ENCODE results near the gene S100A10.

Gene S100A10

DNA sequence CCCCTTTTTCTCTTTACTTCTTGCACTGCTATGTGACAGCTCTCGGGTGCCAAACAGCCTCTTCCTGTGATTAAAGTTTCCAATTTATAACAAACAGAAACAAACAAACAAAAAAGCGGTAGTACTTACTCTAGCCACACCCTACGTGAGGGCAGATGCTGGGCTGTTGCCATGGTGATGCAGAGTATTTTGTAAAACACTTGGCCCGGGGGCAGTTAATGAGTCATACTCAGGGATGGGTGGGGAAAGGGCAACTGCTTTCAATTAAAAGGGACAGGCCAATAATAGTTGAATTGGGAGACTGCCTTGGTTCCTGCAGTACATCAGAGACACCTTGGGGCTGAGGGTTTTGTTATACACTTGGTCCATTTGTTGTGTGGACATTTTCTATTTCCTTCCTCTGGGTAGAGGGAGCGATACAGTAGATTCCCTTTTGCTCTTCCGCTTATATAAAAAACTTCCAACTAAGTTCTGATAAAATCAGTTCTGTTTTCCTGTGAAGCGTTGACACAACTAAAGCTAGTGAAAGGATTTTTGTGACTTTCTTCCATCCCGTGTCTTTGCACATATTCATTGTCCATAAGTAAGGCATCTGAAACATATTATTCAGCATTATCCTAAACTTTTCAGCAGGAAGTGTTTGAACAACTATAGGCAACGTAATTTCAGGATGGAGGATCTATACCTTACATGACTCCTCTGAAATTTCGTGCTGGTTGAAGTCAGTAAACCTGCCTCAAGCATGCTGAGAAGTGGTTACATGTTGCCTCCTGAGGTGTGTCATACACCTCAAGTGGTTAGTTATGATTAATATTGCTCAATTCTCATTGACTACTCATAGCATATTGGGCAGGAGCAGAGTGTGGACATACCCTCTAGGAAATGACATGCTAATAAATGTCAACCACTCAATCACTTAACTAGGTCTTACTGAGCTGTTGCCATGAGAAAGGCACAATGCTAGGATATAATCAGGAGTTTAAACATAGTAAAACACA lies 47.6 kb downstream of the S100A10 start:
- no peaks in the 10 kb centered on the region for H3K36me3 ChIP-seq (ENCODE audit: low read depth)
- no peaks in the 10 kb centered on the region for H3K27me3 ChIP-seq (ENCODE audit: insufficient read depth, poor library complexity, severe bottlenecking)
- TF ChIP-seq, protein P1, sequence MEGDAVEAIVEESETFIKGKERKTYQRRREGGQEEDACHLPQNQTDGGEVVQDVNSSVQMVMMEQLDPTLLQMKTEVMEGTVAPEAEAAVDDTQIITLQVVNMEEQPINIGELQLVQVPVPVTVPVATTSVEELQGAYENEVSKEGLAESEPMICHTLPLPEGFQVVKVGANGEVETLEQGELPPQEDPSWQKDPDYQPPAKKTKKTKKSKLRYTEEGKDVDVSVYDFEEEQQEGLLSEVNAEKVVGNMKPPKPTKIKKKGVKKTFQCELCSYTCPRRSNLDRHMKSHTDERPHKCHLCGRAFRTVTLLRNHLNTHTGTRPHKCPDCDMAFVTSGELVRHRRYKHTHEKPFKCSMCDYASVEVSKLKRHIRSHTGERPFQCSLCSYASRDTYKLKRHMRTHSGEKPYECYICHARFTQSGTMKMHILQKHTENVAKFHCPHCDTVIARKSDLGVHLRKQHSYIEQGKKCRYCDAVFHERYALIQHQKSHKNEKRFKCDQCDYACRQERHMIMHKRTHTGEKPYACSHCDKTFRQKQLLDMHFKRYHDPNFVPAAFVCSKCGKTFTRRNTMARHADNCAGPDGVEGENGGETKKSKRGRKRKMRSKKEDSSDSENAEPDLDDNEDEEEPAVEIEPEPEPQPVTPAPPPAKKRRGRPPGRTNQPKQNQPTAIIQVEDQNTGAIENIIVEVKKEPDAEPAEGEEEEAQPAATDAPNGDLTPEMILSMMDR (IDR thresholded peaks at IDR 0.05; ENCODE audit: poor library complexity, severe bottlenecking), result no peak
- DNase-seq (ENCODE audit: low spot score), result peak; percentile 94
- no peaks in the 10 kb centered on the region for H3K9me3 ChIP-seq (ENCODE audit: severe bottlenecking)
- no peak overlapping the region for H3K4me3 ChIP-seq (ENCODE audit: severe bottlenecking)
- peak; percentile 78 for ATAC-seq (ENCODE audit: low read depth)
- H3K4me1 ChIP-seq (ENCODE audit: insufficient read depth, poor library complexity, severe bottlenecking), result peaks cover 41% of the 10 kb centered on the region
- peak overlapping the region; percentile 92 for H3K27ac ChIP-seq (ENCODE audit: poor library complexity, severe bottlenecking)

DNA sequence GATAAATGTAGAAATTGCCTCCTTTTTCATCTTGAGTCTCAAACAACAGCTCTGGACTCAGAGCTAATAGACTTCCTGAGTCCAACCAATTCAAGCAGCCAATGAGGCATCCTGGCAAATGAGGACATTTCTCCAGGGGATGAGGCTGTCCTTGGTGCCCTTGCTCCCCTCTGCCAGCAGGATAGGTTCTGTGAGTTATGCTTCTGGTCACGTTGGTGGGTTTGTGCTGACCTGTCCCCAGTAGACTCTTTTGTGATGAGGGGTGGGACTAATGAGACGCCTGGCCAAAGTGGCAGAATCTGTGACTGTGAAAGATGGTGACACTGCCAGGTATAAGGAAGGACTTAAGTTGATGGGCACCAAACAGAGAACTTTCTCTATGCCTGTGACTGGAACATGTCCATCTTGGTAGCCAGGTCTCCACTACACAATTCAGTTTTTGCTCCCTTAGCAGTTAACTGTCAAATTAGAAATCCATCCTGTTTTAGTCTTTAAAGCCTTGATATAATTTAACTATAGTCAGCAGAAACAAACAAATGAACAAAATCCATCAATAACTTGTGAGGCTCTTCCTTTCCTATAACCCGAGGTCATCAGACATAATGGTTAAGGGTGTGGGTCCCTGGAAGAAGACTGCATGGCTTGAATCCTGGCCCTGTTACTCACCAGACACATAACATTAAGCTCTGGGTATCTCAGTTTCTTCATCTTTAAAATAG lies 48.6 kb downstream of the S100A10 start:
- H3K4me1 ChIP-seq (ENCODE audit: insufficient read depth, poor library complexity, severe bottlenecking), result peaks cover 44% of the 10 kb centered on the region
- no peak for ATAC-seq (ENCODE audit: low read depth)
- no peaks in the 10 kb centered on the region for H3K9me3 ChIP-seq (ENCODE audit: severe bottlenecking)
- H3K27me3 ChIP-seq (ENCODE audit: insufficient read depth, poor library complexity, severe bottlenecking), result no peaks in the 10 kb centered on the region
- H3K4me3 ChIP-seq (ENCODE audit: severe bottlenecking), result no peak overlapping the region
- no peaks in the 10 kb centered on the region for H3K36me3 ChIP-seq (ENCODE audit: low read depth)
- TF ChIP-seq, protein P1 (IDR thresholded peaks at IDR 0.05; ENCODE audit: poor library complexity, severe bottlenecking), result no peak
- H3K27ac ChIP-seq (ENCODE audit: poor library complexity, severe bottlenecking), result peak overlapping the region; percentile 92
- DNase-seq (ENCODE audit: low spot score), result no peak

DNA sequence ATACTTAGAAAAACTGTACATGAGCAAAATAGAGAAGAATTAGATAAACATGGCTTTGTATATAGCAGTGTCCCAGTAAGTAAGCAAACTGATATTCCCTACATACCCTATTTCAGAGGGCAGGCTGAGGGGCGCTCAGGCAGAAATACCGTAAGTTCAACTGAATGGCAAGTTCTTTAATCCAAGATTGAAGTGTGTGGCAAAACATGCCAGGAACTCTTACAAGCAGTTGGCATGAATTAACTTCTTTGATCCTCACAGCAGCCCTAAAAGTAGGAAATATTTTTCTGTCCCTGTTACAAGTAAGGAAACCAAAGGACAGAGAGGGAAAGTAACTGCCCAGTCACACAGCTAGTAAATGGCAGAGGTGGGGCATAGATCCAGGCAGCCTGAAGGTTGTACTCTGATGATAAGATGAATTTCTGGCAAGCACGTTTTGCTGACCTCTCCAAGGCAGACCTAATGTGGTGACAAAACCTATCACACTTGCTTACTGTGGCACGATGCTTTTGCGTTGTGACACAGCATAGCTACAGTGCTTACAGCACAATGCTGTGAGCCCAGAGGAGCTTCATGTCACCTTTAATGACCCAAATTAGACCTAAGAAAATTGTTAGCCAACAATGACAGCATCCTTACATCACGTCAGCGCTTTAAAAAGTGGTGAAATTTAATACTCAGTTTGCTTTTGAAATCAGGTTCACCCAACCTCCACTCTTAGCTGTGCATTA lies 49.4 kb downstream of the S100A10 start:
- ATAC-seq (ENCODE audit: low read depth) (no peak), DNase-seq (ENCODE audit: low spot score) (no peak)
- TF ChIP-seq, protein P1 (IDR thresholded peaks at IDR 0.05; ENCODE audit: poor library complexity, severe bottlenecking), result no peak
- Histone ChIP-seq H3K36me3 (ENCODE audit: low read depth) (no peaks in the 10 kb centered on the region), H3K27me3 (ENCODE audit: insufficient read depth, poor library complexity, severe bottlenecking) (no peaks in the 10 kb centered on the region), H3K4me3 (ENCODE audit: severe bottlenecking) (no peak overlapping the region), H3K9me3 (ENCODE audit: severe bottlenecking) (no peaks in the 10 kb centered on the region), H3K27ac (ENCODE audit: poor library complexity, severe bottlenecking) (peak overlapping the region; percentile 92), H3K4me1 (ENCODE audit: insufficient read depth, poor library complexity, severe bottlenecking) (peaks cover 44% of the 10 kb centered on the region)

DNA sequence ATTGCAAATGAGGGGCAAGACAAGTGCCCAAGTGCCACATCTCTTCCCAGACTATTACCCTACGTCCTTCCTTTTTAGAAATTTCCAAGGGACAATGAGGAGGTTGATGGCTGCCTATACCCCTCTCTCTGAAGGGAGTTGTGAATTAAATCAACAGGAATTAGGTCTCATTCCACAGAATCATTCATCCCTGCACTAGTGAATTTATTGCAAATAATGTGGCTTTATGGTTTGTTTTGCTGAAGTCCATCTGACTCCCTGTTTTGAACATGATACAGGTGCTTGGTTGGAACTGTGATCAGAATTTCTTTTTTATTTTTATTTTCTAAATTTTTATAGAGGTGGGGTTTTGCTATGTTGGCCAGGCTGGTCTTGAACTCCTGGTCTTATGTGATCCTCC lies 50.1 kb downstream of the S100A10 start:
- no peaks in the 10 kb centered on the region for H3K27me3 ChIP-seq (ENCODE audit: insufficient read depth, poor library complexity, severe bottlenecking)
- H3K36me3 ChIP-seq (ENCODE audit: low read depth), result no peaks in the 10 kb centered on the region
- no peaks in the 10 kb centered on the region for H3K9me3 ChIP-seq (ENCODE audit: severe bottlenecking)
- H3K4me1 ChIP-seq (ENCODE audit: insufficient read depth, poor library complexity, severe bottlenecking), result peaks cover 44% of the 10 kb centered on the region
- TF ChIP-seq, protein P1 (IDR thresholded peaks at IDR 0.05; ENCODE audit: poor library complexity, severe bottlenecking), result no peak
- ATAC-seq (ENCODE audit: low read depth) (no peak), DNase-seq (ENCODE audit: low spot score) (no peak)
- H3K4me3 ChIP-seq (ENCODE audit: severe bottlenecking), result no peak overlapping the region
- H3K27ac ChIP-seq (ENCODE audit: poor library complexity, severe bottlenecking), result no peak overlapping the region

Data from RWPE2 (cell line).